HL-60 (cell line): Measurements from ENCODE around the gene KIFC1.
"Not testable (repeated sequence)": the region's sequence is repeated elsewhere in the genome, so short reads cannot be mapped to it uniquely, and the experiment has no call there.

ENCODE experiments used
- GABPA ChIP-seq: IDR thresholded peaks from 2 replicates; pipeline ENCODE4 v1.6.1; 2012; ENCODE audit warnings: low read depth
- POLR2AphosphoS5 ChIP-seq: IDR thresholded peaks from 2 replicates; pipeline ENCODE4 v1.6.1; 2012; ENCODE audit warnings: low read depth
- REST ChIP-seq: IDR thresholded peaks from 2 replicates; pipeline ENCODE4 v1.6.1; 2012; ENCODE audit warnings: low read depth; ENCODE audit not compliant: insufficient replicate concordance
- SPI1 ChIP-seq: IDR thresholded peaks from 2 replicates; pipeline ENCODE4 v1.6.1; 2012; ENCODE audit warnings: low read depth, mild to moderate bottlenecking, borderline replicate concordance
- TF ChIP-seq, protein P1 (sequence below): IDR thresholded peaks from one replicate; pipeline ENCODE4 v1.5.1; 2011; ENCODE audit warnings: low read length, control low read depth, inconsistent platforms; ENCODE audit not compliant: insufficient read depth

- TF ChIP-seq, protein P1, sequence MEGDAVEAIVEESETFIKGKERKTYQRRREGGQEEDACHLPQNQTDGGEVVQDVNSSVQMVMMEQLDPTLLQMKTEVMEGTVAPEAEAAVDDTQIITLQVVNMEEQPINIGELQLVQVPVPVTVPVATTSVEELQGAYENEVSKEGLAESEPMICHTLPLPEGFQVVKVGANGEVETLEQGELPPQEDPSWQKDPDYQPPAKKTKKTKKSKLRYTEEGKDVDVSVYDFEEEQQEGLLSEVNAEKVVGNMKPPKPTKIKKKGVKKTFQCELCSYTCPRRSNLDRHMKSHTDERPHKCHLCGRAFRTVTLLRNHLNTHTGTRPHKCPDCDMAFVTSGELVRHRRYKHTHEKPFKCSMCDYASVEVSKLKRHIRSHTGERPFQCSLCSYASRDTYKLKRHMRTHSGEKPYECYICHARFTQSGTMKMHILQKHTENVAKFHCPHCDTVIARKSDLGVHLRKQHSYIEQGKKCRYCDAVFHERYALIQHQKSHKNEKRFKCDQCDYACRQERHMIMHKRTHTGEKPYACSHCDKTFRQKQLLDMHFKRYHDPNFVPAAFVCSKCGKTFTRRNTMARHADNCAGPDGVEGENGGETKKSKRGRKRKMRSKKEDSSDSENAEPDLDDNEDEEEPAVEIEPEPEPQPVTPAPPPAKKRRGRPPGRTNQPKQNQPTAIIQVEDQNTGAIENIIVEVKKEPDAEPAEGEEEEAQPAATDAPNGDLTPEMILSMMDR = not testable (repeated sequence)
- not testable (repeated sequence) for TF ChIP-seq POLR2AphosphoS5, SPI1, REST, GABPA
Observed at GRCh38 chr6:33371901-33372300, 19.7 kb upstream of the KIFC1 start.
